Psoas muscle (tissue), 8 donors: ENCODE results near the gene ZCCHC14. TPM values are rescaled to one million over a fixed set of nuclear protein-coding genes. Genes with fewer than 3 reads are reported as not detected.

Experiments
- ATAC-seq, 4 donors: fragments of 200-7000 bp; cut with Tn5 transposase; one replicate each; pipeline ENCODE4 v1.9.1; 2020; ENCODE audit warnings: moderate library complexity in 3 of 4, mild to moderate bottlenecking in 2 of 4
- DNase-seq, 2 donors: peaks; one replicate each; pipeline ENCODE4 v3.0.0-alpha.2; 2020
- H3K27ac ChIP-seq: fragments of 200-600 bp; one replicate; pipeline ENCODE4 v1.8.0; 2022
- H3K27me3 ChIP-seq, 3 donors: fragments of 200-600 bp in 1 of 3; one replicate each; pipeline versions ENCODE4 v1.6.1 to v1.8.0; 2013 to 2022; ENCODE audit warnings: low read length in 2 of 3, mild to moderate bottlenecking in 2 of 3, moderate library complexity in 1 of 3; ENCODE audit not compliant: insufficient read depth in 3 of 3
- H3K36me3 ChIP-seq, 2 donors: fragments of 200-600 bp in 1 of 2; one replicate each; pipeline versions ENCODE4 v1.6.1 to v1.8.0; 2013 to 2022; ENCODE audit warnings: low read depth in 1 of 2, mild to moderate bottlenecking in 1 of 2, moderate library complexity in 1 of 2; ENCODE audit not compliant: insufficient read depth in 1 of 2
- H3K4me1 ChIP-seq: fragments of 200-600 bp; one replicate; pipeline ENCODE4 v1.8.0; 2022
- H3K4me3 ChIP-seq: fragments of 200-600 bp; one replicate; pipeline ENCODE4 v1.8.0; 2022; ENCODE audit warnings: mild to moderate bottlenecking
- H3K9me3 ChIP-seq: fragments of 200-600 bp; one replicate; pipeline ENCODE4 v1.8.0; 2022
- WGBS, 3 donors: extraction: QIAGEN DNeasy Blood & Tissue Kit; methylation state at CpG; one replicate each; pipeline versions ENCODE4 v1.1.6 to v1.1.7; 2013; 5-methylcytosine and 5-hydroxymethylcytosine counted together
- intact Hi-C, 2 donors: fragments of 100-400 bp; cut with DNase I; formaldehyde crosslinking; loops; one replicate each; pipeline versions ENCODE4 v1.11.0 to v1.14.2; 2022
- polyA plus RNA-seq, 3 donors: library from polyadenylated mRNA; stranded (reverse); fragments of 200-250 nt; gene quantifications; one replicate each; pipeline ENCODE4 v1.2.3, GENCODE V29; 2013
- total RNA-seq, 4 donors: library from RNA; stranded (reverse); fragmentation: NEBNext Ultra II Directional in 2 of 4; extraction: Animal tissue kit (Norgen Biotek cat#: 25700) in 2 of 4; gene quantifications; one replicate each; pipeline versions ENCODE4 v1.2.1 to v1.2.4, GENCODE V29; 2021 to 2023
- TF ChIP-seq, protein P1 (sequence below): fragments of 200-600 bp; IDR thresholded peaks from one replicate; pipeline ENCODE4 v1.8.0; 2022; ENCODE audit warnings: antibody characterized with exemption
- donor health status: healthy with polysubstance abuse.
- donor health status: DM: no; HTN: no; CAD: no; lungs with moderate emphysema.
- donor health status: Bipolar disorder and iron deficiency.
- donor health status: healthy.
- donor health status: DM: yes; HTN: yes; CAD: no.
- donor health status: DM: no; HTN: no; CAD: no.
- donor health status: DM: no; HTN: no; CAD: no.
- donor health status: DM: yes; HTN: yes; CAD: no.

The ZCCHC14 gene
- total and polyA plus RNA-seq, 7 donors = 5.8 to 17.3 (median 14.6) TPM

DNA sequence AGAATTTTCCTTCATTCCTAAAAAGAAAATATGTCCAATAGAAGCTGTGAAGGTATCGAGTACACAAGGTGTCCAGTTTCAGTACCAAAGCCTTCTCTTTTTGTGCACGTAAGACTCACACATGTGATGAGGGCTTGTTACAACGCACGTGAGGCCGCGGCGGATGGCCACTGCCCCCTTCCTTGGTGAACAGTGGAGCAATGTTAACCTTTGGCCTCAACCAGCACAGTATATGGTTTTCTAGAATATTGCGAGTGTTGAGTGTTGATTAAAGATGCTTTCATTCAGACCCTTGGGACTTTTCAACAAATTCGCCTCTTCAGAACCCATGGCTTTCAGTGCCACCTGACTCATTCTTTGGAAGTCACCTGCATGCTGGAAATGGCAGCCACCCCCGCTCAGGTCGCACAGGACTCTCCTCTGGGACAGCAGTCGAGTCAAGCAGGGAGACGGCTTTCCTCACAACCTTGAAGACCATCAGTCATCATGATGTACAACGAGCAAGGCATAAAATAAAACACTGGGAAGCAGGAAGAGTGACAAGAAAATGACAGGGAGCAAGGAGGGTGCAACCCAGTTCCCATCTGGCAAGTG, 86.2 kb downstream of the ZCCHC14 start:
- peaks cover 5 to 97% of the 10 kb centered on the region in 2 donors for H3K36me3 ChIP-seq
- H3K27me3 ChIP-seq = no peaks in the 10 kb centered on the region
- TF ChIP-seq, protein P1, sequence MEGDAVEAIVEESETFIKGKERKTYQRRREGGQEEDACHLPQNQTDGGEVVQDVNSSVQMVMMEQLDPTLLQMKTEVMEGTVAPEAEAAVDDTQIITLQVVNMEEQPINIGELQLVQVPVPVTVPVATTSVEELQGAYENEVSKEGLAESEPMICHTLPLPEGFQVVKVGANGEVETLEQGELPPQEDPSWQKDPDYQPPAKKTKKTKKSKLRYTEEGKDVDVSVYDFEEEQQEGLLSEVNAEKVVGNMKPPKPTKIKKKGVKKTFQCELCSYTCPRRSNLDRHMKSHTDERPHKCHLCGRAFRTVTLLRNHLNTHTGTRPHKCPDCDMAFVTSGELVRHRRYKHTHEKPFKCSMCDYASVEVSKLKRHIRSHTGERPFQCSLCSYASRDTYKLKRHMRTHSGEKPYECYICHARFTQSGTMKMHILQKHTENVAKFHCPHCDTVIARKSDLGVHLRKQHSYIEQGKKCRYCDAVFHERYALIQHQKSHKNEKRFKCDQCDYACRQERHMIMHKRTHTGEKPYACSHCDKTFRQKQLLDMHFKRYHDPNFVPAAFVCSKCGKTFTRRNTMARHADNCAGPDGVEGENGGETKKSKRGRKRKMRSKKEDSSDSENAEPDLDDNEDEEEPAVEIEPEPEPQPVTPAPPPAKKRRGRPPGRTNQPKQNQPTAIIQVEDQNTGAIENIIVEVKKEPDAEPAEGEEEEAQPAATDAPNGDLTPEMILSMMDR = no peak
- no peak for DNase-seq
- H3K27ac ChIP-seq = no peak overlapping the region
- no peaks in the 10 kb centered on the region for H3K4me1 ChIP-seq
- intact Hi-C loops = no loop called here
- no peak overlapping the region for H3K4me3 ChIP-seq
- 81 to 86% (median 83%) methylated on average over 14 of the region's 14 CpGs for WGBS, 3 donors
- H3K9me3 ChIP-seq = no peaks in the 10 kb centered on the region
- peak in 2 of 4 donors; percentile 18 to 39 for ATAC-seq

DNA sequence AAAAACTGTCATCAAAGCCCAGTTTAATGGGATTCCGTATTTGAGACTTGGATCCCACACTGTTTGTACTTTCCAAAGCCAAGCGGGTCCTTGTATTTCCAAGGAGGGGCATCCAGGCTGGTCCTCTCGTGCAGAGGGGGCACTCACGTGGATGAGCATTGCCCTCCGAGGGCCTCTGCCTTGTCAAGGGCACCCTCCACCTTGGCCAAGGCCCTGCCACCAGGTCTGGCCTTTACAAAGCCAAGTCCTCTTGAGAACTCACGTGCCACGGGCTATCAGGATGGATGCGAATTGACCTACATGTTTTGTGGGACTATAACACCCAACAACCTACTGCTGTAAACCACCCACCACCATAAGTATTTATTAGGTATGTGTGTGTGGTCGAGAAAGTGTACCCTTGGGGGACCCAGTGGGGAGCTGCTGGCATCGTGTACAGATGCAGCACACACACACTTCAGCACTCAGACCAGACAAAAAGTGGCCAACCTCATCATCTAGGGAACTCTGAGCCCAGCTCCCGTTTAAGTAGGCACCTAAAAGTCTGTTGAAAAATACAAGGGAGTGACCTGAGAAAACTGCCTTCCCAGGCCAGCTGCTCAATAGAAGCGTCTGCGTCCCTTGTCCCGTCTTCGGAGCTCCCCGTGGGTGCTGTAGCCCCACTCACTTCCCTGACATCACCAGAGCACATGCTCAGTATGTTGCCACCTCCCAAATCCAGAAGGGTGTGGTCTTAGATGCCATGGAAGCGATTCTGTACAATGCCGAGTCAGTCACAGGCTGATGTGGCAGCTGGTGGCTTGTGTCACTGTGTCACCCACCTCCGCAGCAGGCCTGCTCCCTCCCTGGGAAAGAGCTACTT, 87.8 kb downstream of the ZCCHC14 start:
- peaks cover 5 to 97% of the 10 kb centered on the region in 2 donors for H3K36me3 ChIP-seq
- DNase-seq (no peak), ATAC-seq (peak; percentile 24 to 45 (median 36))
- no peaks in the 10 kb centered on the region for H3K27me3 ChIP-seq
- no peak overlapping the region for H3K4me3 ChIP-seq
- 86 to 88% (median 88%) methylated on average over 19 of the region's 19 CpGs for WGBS, 3 donors
- no peaks in the 10 kb centered on the region for H3K9me3 ChIP-seq
- H3K4me1 ChIP-seq = no peaks in the 10 kb centered on the region
- TF ChIP-seq, protein P1 = no peak
- intact Hi-C loops = no loop called here
- peak overlapping the region; percentile 32 for H3K27ac ChIP-seq

DNA sequence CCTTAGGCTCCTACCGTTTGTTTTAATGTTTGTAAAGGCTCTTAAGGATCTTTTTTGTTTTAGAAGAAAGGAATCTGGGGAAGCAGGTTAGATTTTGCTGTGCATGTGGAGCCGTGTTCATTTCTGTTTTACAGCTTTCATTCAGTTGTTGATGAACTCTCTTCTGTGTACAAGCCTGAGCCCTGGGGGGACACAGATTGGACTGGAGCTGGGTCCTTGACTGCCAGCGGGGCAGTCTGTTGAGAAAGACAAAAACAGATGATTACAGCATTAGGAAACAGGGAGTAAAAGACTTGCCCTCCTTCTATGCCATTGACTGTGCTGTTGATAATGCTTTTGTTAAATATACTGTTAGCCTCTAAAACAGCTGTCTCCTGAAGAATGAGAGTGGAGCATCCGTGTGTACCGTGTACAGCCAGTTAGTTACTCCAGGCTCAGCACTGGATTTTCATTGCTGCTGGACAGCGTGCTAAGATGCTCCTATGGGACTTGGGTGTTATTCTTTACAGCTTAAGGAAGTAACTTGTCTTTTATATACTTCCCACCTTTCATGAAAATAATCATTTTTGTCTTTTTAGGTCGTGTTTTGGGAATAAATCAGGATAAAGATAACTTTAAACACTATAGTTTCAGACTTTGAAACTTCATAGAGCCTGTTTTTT, 97.5 kb downstream of the ZCCHC14 start:
- TF ChIP-seq, protein P1 = no peak
- no peak for ATAC-seq
- Histone ChIP-seq H3K36me3 (peaks cover 6 to 29% of the 10 kb centered on the region in 2 donors), H3K4me1 (peaks cover 40% of the 10 kb centered on the region), H3K27ac (peak overlapping the region; percentile 37), H3K4me3 (no peak overlapping the region), H3K27me3 (no peaks in the 10 kb centered on the region), H3K9me3 (no peaks in the 10 kb centered on the region)
- DNase-seq = no peak
- 54 to 64% (median 56%) methylated on average over 7 of the region's 7 CpGs for WGBS, 3 donors
- intact Hi-C loops = no loop called here

DNA sequence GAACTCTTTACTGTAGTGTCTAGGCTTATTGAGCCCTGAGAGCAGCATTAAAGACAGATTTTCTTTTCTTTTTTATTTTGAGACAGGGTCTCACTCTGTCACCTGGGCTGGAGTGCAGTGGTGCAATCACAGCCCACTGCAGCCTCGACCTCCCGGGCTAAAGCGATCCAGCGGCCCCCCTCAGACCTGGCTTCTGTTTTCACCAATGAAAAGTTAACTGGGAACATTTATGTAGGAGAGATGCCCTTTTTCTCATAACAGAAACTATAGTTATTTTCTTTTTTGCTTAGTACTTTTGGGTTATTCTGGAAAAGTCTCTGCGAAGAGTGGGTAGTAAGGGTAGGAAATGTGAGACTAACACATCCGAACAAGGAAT, 99.2 kb downstream of the ZCCHC14 start:
- ATAC-seq (no peak), DNase-seq (no peak)
- Histone ChIP-seq H3K4me3 (peak overlapping the region; percentile 79), H3K36me3 (peaks cover 0 to 14% of the 10 kb centered on the region in 2 donors), H3K27ac (peak overlapping the region; percentile 99), H3K4me1 (peaks cover 49% of the 10 kb centered on the region), H3K9me3 (no peaks in the 10 kb centered on the region), H3K27me3 (no peaks in the 10 kb centered on the region)
- TF ChIP-seq, protein P1 = no peak
- WGBS, 3 donors = 65 to 81% (median 68%) methylated on average over 6 of the region's 6 CpGs
- intact Hi-C loops = loop anchor here (1.0 to 5.0 kb wide), 3 partner anchors 69 to 76 kb away; partner anchors contain the start of gene C16orf95 (in 2 of the 2)
